ENCODE results near the gene PDF.

- TF ChIP-seq CTCF (conservative IDR thresholded peaks at IDR 0.05; ENCODE audit: low read length) (no peak), EZH2phosphoT487 (IDR thresholded peaks at IDR 0.05; ENCODE audit: borderline replicate concordance, low read depth, low read length) (no peak)
Observed at GRCh38 chr16:69301861-69302260, 28.5 kb downstream of the PDF start.

Data from OCI-LY7 (cell line).